Stimulated activated CD8-positive, alpha-beta memory T cell treated with anti-CD3 and anti-CD28 coated beads, Interleukin-4, amount 100 ng/mL, for 1 hour (primary cell): ENCODE measurements around the gene UGT2A1.

Experiments
- DNase-seq, 2 donors: peaks; one replicate each; pipeline ENCODE4 v3.0.0-alpha.2; 2020; ENCODE audit warnings: low read depth in 2 of 2, low spot score in 1 of 2

Gene UGT2A1

GRCh38 chr4:69591364-69591763 lies 61.7 kb downstream of the UGT2A1 start:
- no peak for DNase-seq

DNA sequence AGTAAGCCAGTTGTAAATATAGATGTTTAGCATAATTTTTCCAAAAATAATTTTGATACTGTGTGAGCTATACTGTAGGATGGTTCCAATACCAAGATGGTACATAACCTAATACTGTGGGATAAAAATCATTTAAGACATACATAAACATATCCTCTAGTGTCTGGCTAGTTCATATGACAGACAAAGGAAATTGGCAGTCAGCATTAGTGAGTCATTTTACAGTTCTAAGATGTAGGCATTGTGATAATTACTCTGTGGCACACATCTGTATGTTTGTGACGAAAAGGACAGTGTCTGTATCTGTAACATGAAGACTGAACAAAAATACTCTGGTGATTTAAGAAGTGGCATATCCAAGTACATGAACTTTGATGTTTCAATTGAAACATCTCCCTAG lies 63.2 kb downstream of the UGT2A1 start:
- DNase-seq: no peak

GRCh38 chr4:69584135-69584534 lies 68.9 kb downstream of the UGT2A1 start:
- no peak for DNase-seq

- DNase-seq: no peak
These were observed 69.5 kb downstream of the UGT2A1 start for GRCh38 chr4:69583543-69583942.

DNA sequence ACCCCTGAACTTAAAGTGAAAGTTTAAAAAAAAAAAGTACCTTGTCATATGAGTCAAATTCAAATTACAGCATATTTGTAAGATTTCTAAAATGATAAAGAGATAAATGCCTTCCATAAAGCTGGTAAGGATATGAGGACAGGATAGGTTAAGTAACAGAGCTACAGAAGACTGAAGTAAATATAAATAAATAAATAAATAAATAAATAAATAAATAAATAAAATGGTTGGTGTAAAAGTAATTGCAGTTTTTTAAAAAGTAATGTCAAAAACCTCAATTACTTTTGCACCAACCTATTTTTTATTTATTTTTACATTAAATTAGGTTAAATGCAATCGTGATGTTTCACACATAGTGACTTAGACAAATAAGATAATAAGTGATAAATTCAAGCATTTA lies 75.8 kb downstream of the UGT2A1 start:
- DNase-seq: no peak

GRCh38 chr4:69576251-69576877 lies 76.7 kb downstream of the UGT2A1 start:
- no peak for DNase-seq

DNA sequence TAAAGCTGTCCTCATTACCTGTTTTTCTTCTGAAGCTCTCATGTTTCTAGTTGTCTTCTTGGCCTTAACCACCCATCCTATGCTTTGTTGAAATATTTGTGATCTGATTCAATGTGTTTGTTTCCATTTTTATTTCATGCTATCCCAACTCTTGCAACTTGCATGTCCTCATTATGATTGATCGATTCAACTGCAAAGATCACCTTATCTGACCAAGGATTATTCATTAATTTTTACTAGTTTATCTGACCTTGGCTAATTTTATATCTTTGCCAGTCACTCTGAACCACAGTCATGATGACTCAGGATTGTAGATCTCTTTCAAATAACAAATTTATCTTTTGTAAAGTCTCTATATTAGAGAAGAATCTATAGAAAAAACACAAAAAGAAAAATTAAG lies 84.3 kb downstream of the UGT2A1 start:
- no peak for DNase-seq

DNA sequence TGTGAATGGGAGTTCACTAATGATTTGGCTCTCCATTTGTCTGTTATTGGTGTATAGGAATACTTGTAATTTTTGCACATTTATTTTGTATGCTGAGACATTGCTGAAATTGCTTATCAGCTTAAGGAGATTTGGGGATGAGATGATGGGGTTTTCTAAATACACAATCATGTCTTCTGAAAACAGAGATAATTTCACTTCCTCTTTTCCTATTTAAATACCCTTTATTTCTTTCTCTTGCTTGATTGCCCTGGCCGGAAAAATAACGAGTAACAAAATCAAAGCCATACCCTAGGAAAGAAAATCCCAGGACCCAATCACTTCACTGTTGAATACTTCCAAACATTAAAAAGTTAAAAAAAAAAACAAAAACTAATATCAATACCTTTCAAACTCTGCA lies 89.6 kb downstream of the UGT2A1 start:
- DNase-seq: no peak

- no peak for DNase-seq
These were observed 103.4 kb downstream of the UGT2A1 start for GRCh38 chr4:69549651-69550050.

- DNase-seq: no peak
These were observed 106.8 kb downstream of the UGT2A1 start for GRCh38 chr4:69546134-69546765.
